Measurements from ENCODE around the gene SRMS. TPM values are rescaled to one million over a fixed set of nuclear protein-coding genes. Genes with fewer than 3 reads are reported as not detected.

The SRMS gene
- total and polyA plus RNA-seq, 2 donors = 0.48 TPM; not detected in 1

DNA sequence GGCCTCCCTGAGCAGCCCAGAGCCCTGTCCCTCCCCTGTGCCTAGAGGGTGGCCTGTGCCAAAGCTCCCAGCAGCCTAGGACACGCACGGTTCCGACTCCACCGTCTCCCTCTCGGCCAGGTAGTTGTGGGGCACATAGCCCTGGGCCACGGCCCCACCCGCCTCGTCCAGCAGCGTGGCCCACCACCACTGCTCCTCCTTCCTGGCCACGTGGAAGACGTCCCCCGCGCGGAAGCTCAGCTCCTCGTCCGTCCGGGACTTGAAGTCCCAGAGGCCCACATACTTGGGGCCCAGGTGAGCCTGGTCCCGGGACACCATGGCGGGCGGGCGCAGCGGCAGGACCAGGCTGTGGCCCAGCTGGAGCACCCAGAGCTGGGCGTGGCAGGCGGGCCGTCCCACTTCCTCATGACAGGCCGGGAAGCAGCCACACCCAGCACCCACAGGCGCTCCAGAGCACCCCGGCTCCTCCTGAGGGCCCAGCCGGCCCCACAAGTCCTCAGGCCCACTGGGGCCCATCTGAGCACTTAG, 10.5 kb downstream of the SRMS start, which contains the start of gene PTK6:
Gene PTK6, minus strand, starts transcription at position 380 of the 528 bp plus-strand sequence. Its CDS starts 62 bp downstream, at position 318.
- peak within 1 kb of the TSS; percentile 86 for H3K27ac ChIP-seq (ENCODE audit: low read depth)
- H3K36me3 ChIP-seq (ENCODE audit: insufficient read depth) = no peaks in the 10 kb centered on the region
- H3K4me3 ChIP-seq (ENCODE audit: low read depth, low read length) = peak within 1 kb of the TSS; percentile 6
- 76% methylated on average over 29 of the region's 29 CpGs for WGBS
- H3K4me1 ChIP-seq (ENCODE audit: insufficient read depth) = no peaks in the 10 kb centered on the region
- DNase-seq (ENCODE audit: extremely low spot score) = no peak

GRCh38 chr20:63536241-63536977, 11.1 kb downstream of the SRMS start:
- 61% methylated on average over 35 of the region's 35 CpGs for WGBS
- Histone ChIP-seq H3K27ac (ENCODE audit: low read depth) (peak overlapping the region; percentile 70), H3K4me3 (ENCODE audit: low read depth, low read length) (no peak overlapping the region), H3K36me3 (ENCODE audit: insufficient read depth) (no peaks in the 10 kb centered on the region), H3K4me1 (ENCODE audit: insufficient read depth) (no peaks in the 10 kb centered on the region)
- no peak for DNase-seq (ENCODE audit: extremely low spot score)

DNA sequence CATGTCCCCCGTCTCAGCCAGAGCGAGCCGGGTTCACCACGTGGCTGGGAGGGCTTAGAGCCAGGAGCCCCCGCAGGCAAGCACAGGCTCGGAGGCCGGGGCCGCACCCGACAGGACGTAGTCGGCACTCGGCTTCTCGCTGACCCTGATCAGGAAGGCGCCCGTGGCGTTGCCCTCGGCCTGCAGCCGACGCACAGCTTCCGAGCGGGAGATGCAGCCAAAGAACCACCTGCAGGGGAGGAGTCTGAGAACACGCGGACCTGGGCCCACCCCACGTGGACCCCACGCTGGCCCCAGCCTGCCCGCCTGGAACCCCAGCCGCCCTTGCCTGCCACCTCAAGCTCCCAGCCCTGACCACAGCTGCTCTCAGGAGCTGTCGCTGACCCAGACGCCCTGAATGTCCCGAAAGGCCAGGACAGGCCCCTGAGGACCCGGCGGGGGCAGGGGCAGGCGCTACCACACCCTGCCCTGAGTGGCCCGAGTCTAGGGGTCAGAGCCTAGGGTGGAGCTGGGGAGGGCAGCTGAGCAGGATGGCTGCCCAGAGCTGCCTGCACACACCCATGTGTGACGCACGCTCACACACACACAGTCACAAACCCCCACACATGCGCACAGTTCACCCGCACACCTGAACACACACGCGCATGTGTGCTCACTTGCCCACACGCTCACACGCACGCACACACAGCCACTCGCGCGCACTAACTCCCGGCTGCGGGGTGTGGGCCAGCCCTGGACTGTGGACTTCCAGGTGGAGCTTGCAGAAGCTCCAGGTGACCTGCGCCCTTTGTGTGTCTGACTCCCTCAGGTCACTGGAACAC, 12.5 kb downstream of the SRMS start:
- Histone ChIP-seq H3K27ac (ENCODE audit: low read depth) (peak overlapping the region; percentile 80), H3K4me1 (ENCODE audit: insufficient read depth) (no peaks in the 10 kb centered on the region), H3K36me3 (ENCODE audit: insufficient read depth) (no peaks in the 10 kb centered on the region), H3K4me3 (ENCODE audit: low read depth, low read length) (no peak overlapping the region)
- no peak for DNase-seq (ENCODE audit: extremely low spot score)
- 44% methylated on average over 49 of the region's 49 CpGs for WGBS

DNA sequence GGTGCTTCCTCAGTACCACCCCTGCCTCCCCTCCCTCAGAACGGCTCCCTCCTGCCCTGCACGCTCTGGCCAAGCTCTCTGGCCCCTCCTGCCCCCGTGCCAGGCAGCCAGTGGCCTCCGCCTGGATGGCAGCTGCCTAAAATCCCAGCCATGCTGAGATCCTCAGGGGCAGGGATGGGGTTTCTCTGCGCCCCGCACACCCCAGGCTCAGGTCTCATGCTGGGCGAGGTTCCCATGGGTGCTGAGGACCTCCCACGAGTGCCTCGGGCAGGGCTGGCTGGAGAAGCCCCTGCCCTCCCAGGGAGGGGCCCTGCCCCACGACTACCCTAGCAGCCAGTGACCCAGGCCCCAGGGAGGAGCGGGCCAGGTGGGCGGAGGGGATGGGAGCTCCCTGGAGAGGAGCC, 13.1 kb downstream of the SRMS start:
- Histone ChIP-seq H3K36me3 (ENCODE audit: insufficient read depth) (no peaks in the 10 kb centered on the region), H3K4me3 (ENCODE audit: low read depth, low read length) (no peak overlapping the region), H3K27ac (ENCODE audit: low read depth) (peak overlapping the region; percentile 80), H3K4me1 (ENCODE audit: insufficient read depth) (no peaks in the 10 kb centered on the region)
- WGBS = 47% methylated on average over 12 of the region's 12 CpGs
- no peak for DNase-seq (ENCODE audit: extremely low spot score)

- Histone ChIP-seq H3K4me1 (ENCODE audit: insufficient read depth) (no peaks in the 10 kb centered on the region), H3K36me3 (ENCODE audit: insufficient read depth) (no peaks in the 10 kb centered on the region), H3K4me3 (ENCODE audit: low read depth, low read length) (no peak overlapping the region), H3K27ac (ENCODE audit: low read depth) (peak overlapping the region; percentile 80)
- WGBS = 61% methylated on average over 28 of the region's 28 CpGs
- DNase-seq (ENCODE audit: extremely low spot score) = no peak
These were observed 13.6 kb downstream of the SRMS start for GRCh38 chr20:63533871-63534393.

GRCh38 chr20:63533388-63533787, 14.2 kb downstream of the SRMS start:
- DNase-seq (ENCODE audit: extremely low spot score) = no peak
- H3K4me3 ChIP-seq (ENCODE audit: low read depth, low read length) = no peak overlapping the region
- H3K4me1 ChIP-seq (ENCODE audit: insufficient read depth) = no peaks in the 10 kb centered on the region
- no peaks in the 10 kb centered on the region for H3K36me3 ChIP-seq (ENCODE audit: insufficient read depth)
- no peak overlapping the region for H3K27ac ChIP-seq (ENCODE audit: low read depth)
- 67% methylated on average over 14 of the region's 14 CpGs for WGBS

- 82% methylated on average over 24 of the region's 24 CpGs for WGBS
- Histone ChIP-seq H3K4me3 (ENCODE audit: low read depth, low read length) (no peak overlapping the region), H3K4me1 (ENCODE audit: insufficient read depth) (no peaks in the 10 kb centered on the region), H3K27ac (ENCODE audit: low read depth) (no peak overlapping the region), H3K36me3 (ENCODE audit: insufficient read depth) (no peaks in the 10 kb centered on the region)
- no peak for DNase-seq (ENCODE audit: extremely low spot score)
These were observed 15.0 kb downstream of the SRMS start for GRCh38 chr20:63532449-63532971.

DNA sequence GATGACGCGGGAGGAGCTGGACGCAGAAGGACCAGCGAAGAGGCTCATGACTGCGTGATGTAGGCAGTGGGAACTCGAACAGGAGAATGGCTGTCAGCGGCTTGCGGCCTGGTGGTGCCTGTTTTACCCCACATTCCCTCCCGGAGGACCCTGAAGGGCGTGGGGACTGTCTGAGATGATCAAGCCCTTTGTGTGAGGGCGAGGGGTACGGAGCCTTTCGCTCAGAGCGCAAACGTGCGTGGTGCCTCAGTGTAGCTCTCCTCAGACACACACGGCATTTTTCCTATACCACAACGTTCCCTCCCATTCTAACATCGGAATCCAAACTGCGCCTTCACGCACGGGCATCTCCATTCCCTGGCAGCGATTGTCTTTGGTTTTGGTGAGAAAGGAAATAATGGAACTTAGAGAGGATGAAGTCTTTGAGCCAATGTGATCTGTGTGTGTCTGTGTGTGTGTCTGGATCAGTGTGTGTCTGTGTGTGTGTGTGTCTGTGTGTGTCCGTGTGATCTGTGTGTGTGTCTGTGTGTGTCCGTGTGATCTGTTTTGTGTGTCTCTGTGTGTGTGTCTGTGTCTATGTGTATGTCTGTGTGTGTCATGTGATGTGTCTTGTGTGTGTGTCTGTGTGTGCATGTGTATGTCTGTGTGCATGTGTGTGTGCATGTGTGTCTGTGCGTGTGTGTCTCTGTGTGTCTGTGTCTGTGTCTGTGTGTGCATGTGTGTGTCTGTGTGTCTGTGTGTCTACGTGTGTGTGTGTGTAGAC, 15.7 kb downstream of the SRMS start:
- no peak for DNase-seq (ENCODE audit: extremely low spot score)
- Histone ChIP-seq H3K36me3 (ENCODE audit: insufficient read depth) (no peaks in the 10 kb centered on the region), H3K27ac (ENCODE audit: low read depth) (no peak overlapping the region), H3K4me1 (ENCODE audit: insufficient read depth) (no peaks in the 10 kb centered on the region), H3K4me3 (ENCODE audit: low read depth, low read length) (no peak overlapping the region)
- WGBS = 75% methylated on average over 27 of the region's 27 CpGs

DNA sequence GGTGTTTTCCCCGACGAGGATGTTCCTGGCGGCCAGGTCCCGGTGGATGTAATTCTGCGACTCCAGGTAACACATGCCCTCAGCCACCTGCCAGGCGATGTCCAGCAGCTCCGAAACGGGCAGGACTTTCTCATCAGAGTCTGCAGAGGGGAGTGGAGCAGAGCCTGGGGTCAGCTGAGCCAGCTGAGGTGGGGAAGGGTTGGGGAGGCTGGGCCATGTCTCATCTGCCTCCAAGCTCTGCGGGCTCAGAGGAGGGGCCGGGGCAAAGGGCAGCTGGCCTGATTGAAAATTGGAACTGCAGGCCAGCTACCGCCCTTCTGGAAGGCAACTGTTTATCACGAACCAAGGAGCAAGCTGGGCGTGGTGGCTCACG, 16.8 kb downstream of the SRMS start:
- WGBS = 71% methylated on average over 14 of the region's 14 CpGs
- H3K27ac ChIP-seq (ENCODE audit: low read depth) = no peak overlapping the region
- DNase-seq (ENCODE audit: extremely low spot score) = no peak
- no peak overlapping the region for H3K4me3 ChIP-seq (ENCODE audit: low read depth, low read length)
- H3K4me1 ChIP-seq (ENCODE audit: insufficient read depth) = no peaks in the 10 kb centered on the region
- no peaks in the 10 kb centered on the region for H3K36me3 ChIP-seq (ENCODE audit: insufficient read depth)

- H3K36me3 ChIP-seq (ENCODE audit: insufficient read depth) = no peaks in the 10 kb centered on the region
- no peak for DNase-seq (ENCODE audit: extremely low spot score)
- no peak overlapping the region for H3K4me3 ChIP-seq (ENCODE audit: low read depth, low read length)
- no peaks in the 10 kb centered on the region for H3K4me1 ChIP-seq (ENCODE audit: insufficient read depth)
- H3K27ac ChIP-seq (ENCODE audit: low read depth) = no peak overlapping the region
- WGBS = 77% methylated on average over 39 of the region's 39 CpGs
These were observed 17.4 kb downstream of the SRMS start for GRCh38 chr20:63529861-63530787.

- Histone ChIP-seq H3K4me1 (ENCODE audit: insufficient read depth) (no peaks in the 10 kb centered on the region), H3K36me3 (ENCODE audit: insufficient read depth) (no peaks in the 10 kb centered on the region), H3K27ac (ENCODE audit: low read depth) (no peak overlapping the region), H3K4me3 (ENCODE audit: low read depth, low read length) (no peak overlapping the region)
- DNase-seq (ENCODE audit: extremely low spot score) = no peak
- WGBS = 82% methylated on average over 27 of the region's 27 CpGs
These were observed 18.2 kb downstream of the SRMS start for GRCh38 chr20:63529180-63529860.

GRCh38 chr20:63527184-63527583, 20.4 kb downstream of the SRMS start:
- Histone ChIP-seq H3K36me3 (ENCODE audit: insufficient read depth) (no peaks in the 10 kb centered on the region), H3K4me3 (ENCODE audit: low read depth, low read length) (no peak overlapping the region), H3K27ac (ENCODE audit: low read depth) (no peak overlapping the region), H3K4me1 (ENCODE audit: insufficient read depth) (no peaks in the 10 kb centered on the region)
- 88% methylated on average over 9 of the region's 9 CpGs for WGBS
- DNase-seq (ENCODE audit: extremely low spot score) = no peak

Data from urinary bladder (tissue), 4 donors.